Esophagus mucosa (tissue), 1 donor: ENCODE measurements around the gene GIT1. TPM values are rescaled to one million over a fixed set of nuclear protein-coding genes. Genes with fewer than 3 reads are reported as not detected.

Source experiments
- ATAC-seq: fragments of 200-7000 bp; cut with Tn5 transposase; one replicate; pipeline ENCODE4 v1.9.1; 2020
- total RNA-seq: library from RNA; stranded (reverse); gene quantifications from one replicate; pipeline ENCODE4 v1.2.4, GENCODE V29; 2023
- donor health status: DM: yes; HTN: yes; CAD: no.

GIT1 gene
- total RNA-seq, 1 donor from 2014 or later: 28.7 TPM

- ATAC-seq: peak; percentile 66
Measured at GRCh38 chr17:29615492-29616299, 26.2 kb upstream of the GIT1 start.

DNA sequence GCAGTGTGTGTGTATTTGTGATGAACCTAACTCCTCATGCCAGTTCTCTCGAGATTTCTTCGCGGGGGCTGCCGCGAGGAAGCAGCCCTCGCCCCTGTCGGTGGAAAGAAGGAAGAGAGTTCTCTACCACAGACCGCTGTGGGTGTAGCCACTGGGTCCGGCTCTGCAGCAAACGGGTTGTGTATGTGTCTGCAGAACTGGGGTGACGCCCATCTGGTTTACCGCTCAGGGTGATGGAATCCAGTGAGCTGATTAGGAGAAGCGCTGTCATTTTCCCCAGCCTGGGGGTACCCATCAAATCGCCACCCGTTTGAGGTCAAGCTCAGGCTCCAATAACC lies 25.6 kb upstream of the GIT1 start:
- no peak for ATAC-seq

DNA sequence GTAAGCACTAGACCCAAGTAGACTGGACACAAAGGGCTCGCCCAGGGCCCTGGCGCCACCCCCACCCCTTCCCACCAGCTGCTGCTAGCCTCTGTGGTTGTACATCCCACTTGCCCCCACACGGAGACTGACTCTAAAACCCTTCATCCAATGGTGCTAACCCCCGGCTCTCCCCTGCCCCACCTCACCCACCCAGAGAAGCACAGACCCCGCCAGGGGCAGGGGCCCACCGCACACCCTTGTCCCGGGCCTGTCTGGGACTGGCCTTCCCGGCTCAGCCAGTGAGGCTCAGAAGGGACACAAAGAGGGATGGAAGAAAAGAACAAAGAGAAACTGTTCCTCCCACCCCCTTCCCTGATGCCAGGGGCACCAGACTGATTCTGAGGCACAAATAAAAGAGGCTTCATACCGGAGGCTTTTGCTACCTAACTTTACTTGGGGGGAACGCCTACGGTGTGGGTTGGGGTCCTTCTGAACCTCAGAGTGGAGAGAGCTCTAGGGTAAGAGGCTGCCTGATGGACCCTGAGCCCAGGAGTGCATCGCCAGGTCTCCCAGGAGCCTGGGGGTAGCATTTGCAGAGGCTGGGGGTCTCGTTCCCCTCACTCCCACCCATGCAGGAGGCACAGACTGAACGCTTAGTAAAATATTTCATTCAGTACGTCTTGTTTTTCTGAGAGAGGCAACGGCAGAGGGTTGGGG lies 25.1 kb upstream of the GIT1 start:
- no peak for ATAC-seq

GRCh38 chr17:29613856-29614255 lies 24.4 kb upstream of the GIT1 start:
- no peak for ATAC-seq

- ATAC-seq: peak; percentile 62
Measured at GRCh38 chr17:29613352-29613837, 23.9 kb upstream of the GIT1 start.

DNA sequence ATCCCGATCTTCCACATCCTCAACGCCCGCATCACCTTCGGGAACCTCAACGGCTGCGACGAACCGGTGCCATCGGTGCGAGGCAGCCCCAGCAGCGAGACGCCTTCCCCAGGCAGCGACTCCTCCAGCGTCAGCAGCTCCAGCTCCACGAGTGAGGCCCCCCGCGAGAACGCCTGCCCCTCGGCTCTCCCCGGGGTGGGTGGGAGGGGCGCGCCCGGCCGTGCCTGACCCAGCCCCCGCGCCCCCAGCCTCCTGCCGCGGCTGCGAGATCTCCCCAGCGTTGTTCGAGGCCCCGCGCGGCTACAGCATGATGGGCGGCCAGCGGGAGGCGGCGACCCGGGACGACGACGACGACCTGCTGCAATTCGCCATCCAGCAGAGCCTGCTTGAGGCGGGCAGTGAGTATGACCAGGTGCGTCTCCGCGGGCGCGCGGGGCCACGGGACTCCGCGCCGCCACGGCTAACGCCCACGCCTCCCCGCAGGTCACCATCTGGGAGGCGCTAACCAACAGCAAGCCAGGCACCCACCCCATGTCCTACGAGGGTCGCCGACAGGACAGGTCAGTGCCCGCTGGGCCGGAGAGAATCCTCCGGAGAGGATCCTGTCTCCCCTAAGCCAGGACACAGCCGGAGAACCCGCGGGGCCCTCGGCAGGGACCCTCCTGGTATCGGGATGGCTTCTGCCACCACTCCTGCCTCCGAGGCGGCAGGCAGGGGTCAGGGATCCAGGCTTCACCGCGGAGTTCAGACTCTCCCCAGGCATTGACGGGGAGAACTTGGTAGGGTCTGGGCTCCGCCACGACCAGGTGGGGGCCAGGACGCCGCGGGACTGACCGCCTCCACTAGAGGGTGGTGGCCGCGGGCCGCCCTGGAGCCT lies 23.2 kb upstream of the GIT1 start:
- no peak for ATAC-seq

- ATAC-seq: no peak
Measured at GRCh38 chr17:29612094-29612403, 22.6 kb upstream of the GIT1 start.

- ATAC-seq: no peak
Measured at GRCh38 chr17:29611351-29612093, 22.1 kb upstream of the GIT1 start.

GRCh38 chr17:29610395-29610794 lies 20.9 kb upstream of the GIT1 start:
- ATAC-seq: no peak

DNA sequence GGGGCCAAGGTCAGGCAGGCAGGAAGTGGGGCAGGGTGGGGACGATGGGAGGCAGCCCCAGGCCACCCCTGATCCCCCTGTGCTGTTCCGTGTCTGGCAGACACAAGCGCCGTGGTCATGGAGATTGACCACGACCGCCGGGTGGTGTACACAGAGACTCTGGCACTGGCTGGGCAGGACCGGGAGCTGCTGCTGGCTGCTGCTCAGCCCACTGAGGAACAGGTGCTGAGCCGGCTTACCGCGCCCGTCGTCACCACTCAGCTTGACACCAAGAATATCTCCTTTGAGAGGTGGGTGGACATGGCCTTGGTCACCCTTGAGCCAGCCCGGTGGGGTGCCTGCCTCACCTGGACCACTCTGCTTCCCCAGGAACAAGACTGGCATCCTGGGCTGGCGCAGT lies 19.5 kb upstream of the GIT1 start:
- ATAC-seq: no peak

GRCh38 chr17:29607557-29608195 lies 18.2 kb upstream of the GIT1 start:
- ATAC-seq: no peak

- ATAC-seq: no peak
Measured at GRCh38 chr17:29603109-29603674, 13.7 kb upstream of the GIT1 start.

- no peak for ATAC-seq
Measured at GRCh38 chr17:29597361-29598172, 8.1 kb upstream of the GIT1 start.

DNA sequence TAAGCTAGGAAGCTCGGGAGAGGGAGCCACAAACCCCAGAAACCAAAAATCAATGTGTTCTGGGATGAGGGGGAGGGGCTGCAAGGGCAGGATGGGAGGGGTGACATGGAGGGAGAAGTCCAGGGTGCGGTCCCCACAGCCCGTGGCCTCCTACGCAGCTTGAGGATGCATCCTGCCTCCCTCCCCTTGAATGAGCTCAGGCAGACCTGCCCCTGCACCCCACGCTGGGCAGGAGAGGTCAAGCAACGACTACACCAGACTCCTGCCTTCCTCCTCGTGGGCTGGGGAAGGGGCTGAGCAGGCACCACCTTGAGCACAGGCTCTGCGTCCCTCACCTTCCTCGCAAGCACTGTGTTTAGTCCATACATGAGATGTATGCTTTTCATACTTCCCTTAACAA lies 7.4 kb upstream of the GIT1 start:
- no peak for ATAC-seq

DNA sequence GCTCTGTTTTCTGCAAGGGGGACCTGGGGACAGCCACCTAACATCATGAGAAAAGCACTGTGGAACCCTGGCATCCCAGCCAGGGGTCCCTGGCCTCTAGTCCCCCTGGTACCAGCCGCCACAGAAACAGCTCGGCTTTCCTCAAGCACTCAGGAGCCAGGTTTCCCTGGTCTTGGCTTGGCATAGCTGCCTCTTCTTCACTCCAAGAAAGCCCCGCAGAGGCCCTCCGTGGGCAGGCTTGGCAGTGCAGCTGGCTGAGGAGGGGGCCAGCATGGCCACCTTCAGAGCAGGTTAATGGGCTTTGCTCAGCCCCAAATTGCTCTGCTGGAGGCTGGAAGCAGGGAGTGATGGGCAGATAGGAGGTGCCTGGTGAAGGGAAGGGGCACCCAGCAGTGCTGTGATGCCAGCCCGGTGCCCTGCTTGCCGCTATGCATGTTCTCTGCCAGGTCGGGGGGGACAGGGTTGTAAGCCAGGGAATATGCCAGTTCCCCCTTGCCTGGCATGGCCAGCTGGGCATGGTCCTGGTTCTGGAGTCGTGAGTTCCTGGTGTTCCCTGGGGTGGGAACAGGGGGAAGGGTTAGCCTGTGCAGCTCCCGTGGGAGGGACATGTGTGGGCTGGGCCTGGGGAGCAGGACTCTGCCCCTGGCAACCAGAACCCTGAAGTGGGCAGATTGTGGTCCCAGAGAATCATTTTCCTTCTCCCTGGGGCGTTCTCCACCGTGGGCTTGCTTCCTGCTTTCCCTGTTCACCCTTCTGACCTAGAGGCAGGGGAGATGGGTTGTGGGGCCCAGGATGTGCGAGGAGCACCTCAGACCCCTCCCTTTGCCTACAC lies 6.7 kb upstream of the GIT1 start:
- ATAC-seq: no peak

GRCh38 chr17:29595107-29595942 lies 5.9 kb upstream of the GIT1 start:
- ATAC-seq: no peak

DNA sequence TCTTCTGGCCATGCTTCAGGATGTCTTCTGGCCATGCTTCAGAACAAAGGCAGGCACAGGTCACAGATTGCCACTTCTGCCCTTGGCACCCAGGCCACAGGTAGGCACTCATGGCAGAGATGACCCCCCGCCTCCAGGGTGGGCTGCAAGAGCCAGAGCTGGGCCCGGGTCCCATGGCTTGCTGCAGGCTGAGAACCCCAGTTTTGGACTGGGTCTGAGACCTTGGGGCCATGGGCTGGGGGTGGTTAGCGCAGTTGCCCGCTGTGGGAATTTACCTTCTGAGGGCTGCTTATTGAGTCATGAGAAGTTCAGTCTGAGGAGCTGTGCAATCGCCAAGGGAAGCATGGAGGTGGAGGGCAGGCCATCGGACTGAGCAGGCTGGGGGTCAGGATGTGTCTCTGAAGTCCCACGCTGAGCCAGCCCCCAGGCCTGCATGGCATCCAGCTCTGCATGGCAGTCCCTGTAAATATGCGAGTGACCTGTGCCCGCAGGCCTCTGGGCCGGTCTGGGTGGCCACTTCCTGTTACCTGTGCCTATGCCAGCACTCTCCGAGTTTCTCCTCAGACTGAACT lies 5.2 kb upstream of the GIT1 start:
- no peak for ATAC-seq
